C4-2B (cell line): Measurements from ENCODE around the gene RGP1.

Source experiments
- CTCF ChIP-seq: fragments of 450-650 bp; conservative IDR thresholded peaks from 2 replicates; pipeline ENCODE4 v1.5.1; 2017; ENCODE audit warnings: mild to moderate bottlenecking
- ZFX ChIP-seq: fragments of 450-650 bp; IDR thresholded peaks from 2 replicates; pipeline ENCODE4 v1.6.1; 2017

GRCh38 chr9:35771534-35771933, 22.4 kb downstream of the RGP1 start:
- no peak for TF ChIP-seq CTCF
- TF ChIP-seq ZFX, result no peak
